Upper lobe of left lung (tissue), 4 donors: ENCODE data around the gene PEX26.
"Not testable (repeated sequence)": the region's sequence is repeated elsewhere in the genome, so short reads cannot be mapped to it uniquely, and the experiment has no call there.

Experiments
- CTCF ChIP-seq, 6 experiments: fragments of 450-650 bp in 4 of 6; fragments of 200-600 bp in 2 of 6; sonication (generic) in 2 of 6; IDR thresholded peaks; one replicate each; pipeline ENCODE4 v1.5.1; 2016 to 2019; ENCODE audit warnings: antibody characterized with exemption in 6 of 6
- EP300 ChIP-seq, 4 donors: sonication (generic); formaldehyde crosslinking; IDR thresholded peaks; one replicate each; pipeline ENCODE4 v1.5.1; 2017; ENCODE audit warnings: antibody characterized with exemption in 4 of 4, control low read depth in 2 of 4
- POLR2A ChIP-seq, 4 donors: fragments of 450-650 bp; IDR thresholded peaks; one replicate each; pipeline ENCODE4 v1.5.1; 2016 to 2017; ENCODE audit warnings: antibody characterized with exemption in 4 of 4, mild to moderate bottlenecking in 2 of 4

GRCh38 chr22:18040898-18041297 is 36.9 kb upstream of the PEX26 start:
- TF ChIP-seq POLR2A, CTCF, EP300 (IDR thresholded peaks at IDR 0.05): not testable (repeated sequence)
